ENCODE measurements around the gene TUBB1.

TUBB1 gene

DNA sequence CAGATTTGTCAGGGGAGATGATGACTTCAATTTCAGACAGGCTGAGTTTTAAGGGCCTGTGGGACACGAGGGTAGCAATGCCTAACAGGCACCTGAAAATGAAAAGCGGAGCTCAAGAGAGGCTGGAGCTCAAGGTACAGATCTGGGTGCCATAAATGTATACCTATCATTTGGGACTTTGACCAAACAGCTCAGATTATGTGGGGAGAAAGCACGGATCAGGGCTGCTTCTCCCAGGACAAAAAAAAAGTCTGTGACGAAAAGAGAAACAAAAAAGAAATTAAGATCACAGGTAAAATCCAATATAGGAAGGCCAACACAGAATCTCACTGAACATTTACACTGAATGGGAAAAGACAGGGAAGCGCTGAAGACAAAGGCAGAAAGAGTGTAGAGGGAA lies 21.4 kb downstream of the TUBB1 start:
- H3K4me3 ChIP-seq (ENCODE audit: low read depth, low read length): no peak overlapping the region
- TF ChIP-seq, protein P1, sequence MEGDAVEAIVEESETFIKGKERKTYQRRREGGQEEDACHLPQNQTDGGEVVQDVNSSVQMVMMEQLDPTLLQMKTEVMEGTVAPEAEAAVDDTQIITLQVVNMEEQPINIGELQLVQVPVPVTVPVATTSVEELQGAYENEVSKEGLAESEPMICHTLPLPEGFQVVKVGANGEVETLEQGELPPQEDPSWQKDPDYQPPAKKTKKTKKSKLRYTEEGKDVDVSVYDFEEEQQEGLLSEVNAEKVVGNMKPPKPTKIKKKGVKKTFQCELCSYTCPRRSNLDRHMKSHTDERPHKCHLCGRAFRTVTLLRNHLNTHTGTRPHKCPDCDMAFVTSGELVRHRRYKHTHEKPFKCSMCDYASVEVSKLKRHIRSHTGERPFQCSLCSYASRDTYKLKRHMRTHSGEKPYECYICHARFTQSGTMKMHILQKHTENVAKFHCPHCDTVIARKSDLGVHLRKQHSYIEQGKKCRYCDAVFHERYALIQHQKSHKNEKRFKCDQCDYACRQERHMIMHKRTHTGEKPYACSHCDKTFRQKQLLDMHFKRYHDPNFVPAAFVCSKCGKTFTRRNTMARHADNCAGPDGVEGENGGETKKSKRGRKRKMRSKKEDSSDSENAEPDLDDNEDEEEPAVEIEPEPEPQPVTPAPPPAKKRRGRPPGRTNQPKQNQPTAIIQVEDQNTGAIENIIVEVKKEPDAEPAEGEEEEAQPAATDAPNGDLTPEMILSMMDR (IDR thresholded peaks at IDR 0.05; ENCODE audit: borderline replicate concordance, insufficient read depth, low read depth, low read length): no peak

DNA sequence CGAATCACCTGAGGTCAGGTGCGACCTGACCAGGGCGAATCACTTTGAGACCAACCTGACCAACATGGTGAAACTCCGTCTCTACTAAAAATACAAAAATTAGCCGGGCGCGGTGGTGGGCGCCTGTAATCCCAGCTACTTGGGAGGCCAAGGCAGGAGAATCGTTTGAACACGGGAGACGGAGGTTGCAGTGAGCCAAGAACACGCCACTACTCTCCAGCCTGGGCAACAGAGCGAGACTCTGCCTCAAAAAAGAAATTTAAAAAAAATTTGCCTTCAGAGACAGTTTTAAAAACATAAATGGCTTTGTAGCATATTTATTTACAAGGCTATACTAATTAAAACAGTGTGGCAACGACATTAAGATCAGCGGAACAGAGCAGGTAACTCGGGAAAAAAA lies 22.3 kb downstream of the TUBB1 start:
- peak overlapping the region; percentile 90 for H3K4me3 ChIP-seq (ENCODE audit: low read depth, low read length)

DNA sequence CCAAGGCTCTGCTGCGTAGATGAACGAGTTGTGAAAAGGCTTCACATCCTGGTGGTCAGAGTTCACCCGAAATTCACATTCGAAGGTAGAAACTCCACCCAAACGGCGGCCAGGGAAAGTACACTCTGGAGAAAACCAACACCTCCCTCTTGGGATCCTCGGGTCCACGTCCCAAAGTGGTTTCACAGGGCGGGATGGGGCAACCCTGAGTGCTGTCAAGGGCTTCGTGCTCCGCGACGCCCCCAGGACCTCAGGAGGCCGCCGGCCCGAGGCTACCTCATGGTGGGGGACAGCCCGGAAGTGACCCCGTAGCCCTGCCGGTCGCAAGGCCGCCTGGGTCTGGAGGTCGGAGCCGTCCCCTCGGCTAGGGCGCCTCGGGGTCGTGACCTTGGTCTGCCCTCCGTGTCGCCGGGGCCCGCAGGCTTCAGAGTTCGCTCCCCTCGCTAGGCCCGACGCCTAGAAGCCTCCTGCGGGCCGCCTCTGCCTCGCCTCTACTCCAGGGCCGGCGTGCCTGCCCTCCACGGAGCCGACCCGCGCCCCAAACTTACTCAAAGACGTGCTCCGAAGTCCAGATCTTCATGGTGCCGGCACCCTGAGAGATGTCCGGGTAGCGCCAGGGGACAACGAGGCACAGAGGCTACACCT lies 23.0 kb downstream of the TUBB1 start, which contains the start of gene PRELID3B:
Gene PRELID3B (minus strand): TSS at position 636 of the 645 bp plus-strand sequence. CDS start 56 bp downstream, at position 580.
- TF ChIP-seq, protein P1 (IDR thresholded peaks at IDR 0.05; ENCODE audit: borderline replicate concordance, insufficient read depth, low read depth, low read length): no peak
- peak within 1 kb of the TSS; percentile 90 for H3K4me3 ChIP-seq (ENCODE audit: low read depth, low read length)

DNA sequence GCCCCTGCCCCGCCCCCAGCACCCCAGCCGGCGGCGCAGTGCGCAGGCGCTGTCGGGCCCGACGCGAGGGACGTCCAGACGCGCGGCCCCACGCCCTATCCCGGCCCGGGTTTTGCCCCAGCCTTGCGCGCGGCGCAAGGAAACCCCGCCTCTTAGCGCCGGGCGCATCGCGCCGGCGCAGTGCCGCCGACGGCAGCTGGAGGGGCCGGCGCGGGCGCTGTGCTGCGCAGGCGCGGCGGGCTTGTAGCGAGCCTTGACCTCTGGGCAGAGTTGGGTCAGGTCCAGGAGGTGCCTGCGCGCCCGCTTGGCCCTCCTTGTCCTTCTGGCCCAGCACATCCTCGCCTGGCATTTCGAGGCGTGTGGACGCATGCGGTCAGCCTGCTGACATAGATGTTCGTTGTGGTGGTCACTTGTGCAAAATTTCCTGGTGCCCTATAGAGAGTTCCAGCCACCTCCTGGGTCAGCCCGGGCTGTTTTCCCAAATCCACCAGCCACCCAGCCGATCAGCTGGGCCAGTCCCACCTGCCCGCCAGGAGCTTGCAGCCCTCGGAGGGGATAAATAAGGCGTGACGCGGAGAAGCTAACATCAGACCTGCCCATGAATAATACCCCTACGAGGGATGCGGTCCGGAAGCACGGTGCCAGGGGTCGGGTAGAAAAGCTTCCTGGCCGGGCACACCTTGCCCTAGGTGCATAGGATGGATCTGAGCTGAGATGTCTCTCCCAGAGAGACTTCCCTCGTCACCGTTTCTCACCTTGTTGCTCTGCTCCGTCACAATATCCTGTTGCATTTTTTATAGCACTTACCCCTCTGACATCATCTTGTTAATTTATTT lies 23.8 kb downstream of the TUBB1 start:
- TF ChIP-seq, protein P1 (IDR thresholded peaks at IDR 0.05; ENCODE audit: borderline replicate concordance, insufficient read depth, low read depth, low read length): no peak

DNA sequence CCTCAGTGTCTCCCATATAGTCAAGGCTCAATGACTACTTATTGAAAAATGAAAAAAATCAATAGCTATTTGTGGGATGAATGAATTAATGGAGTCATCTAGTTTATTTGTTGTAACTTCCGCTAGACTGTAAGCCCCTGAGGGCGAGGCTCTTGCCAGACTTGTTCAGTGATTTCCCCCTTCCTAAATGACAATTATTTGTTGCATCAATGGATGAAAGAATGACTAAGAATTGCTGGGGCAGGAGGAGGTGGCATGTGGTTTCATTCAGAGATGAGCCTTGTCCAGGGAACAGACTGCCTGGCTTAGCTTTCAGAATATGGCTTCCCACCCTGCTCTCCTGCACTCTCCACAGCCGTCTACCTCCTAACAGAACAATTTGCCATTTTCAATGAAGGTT lies 24.5 kb downstream of the TUBB1 start:
- H3K4me3 ChIP-seq (ENCODE audit: low read depth, low read length): no peak overlapping the region
- TF ChIP-seq, protein P1 (IDR thresholded peaks at IDR 0.05; ENCODE audit: borderline replicate concordance, insufficient read depth, low read depth, low read length): no peak

More for the DNA sequence above, 23.8 kb downstream of the TUBB1 start:
- H3K4me3 ChIP-seq (ENCODE audit: low read depth, low read length): peak overlapping the region; percentile 90

DNA sequence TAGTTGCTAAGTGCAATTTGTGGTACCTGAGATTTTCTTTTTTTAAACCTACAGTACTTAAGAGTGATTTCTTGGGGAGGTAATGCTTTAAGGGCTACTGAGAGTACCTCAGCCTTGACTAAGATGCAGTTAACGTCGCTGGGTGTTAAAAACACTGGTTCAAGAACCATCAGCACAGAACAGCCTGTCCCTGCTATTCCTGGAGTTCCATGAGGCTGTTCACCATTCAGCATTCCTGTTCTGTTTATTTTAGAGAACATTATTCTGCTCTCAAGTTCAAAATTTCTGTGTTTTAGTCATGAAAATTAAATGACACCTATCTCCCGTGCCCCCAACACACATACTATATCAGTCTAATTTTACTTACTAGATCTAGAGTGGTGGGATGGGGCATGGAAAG lies 25.1 kb downstream of the TUBB1 start:
- TF ChIP-seq, protein P1 (IDR thresholded peaks at IDR 0.05; ENCODE audit: borderline replicate concordance, insufficient read depth, low read depth, low read length): no peak
- H3K4me3 ChIP-seq (ENCODE audit: low read depth, low read length): no peak overlapping the region

DNA sequence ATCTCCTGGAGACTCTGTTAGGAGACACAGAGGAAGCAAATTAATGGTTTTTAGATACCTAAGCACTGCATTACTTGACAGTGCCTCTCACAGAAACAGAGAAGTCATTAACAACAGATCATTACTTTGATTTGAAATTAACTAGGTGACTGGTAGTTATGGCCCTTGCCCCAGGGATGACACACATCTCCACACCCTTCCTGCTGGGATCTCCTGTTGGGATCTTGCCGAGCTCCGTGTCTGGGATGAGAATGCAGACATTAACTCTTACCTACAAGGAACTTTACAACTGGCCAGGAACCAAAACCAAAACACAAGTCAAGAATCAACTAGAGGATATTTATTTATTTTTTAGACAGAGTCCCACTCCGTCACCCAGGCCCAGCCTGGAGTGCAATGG lies 25.6 kb downstream of the TUBB1 start:
- H3K4me3 ChIP-seq (ENCODE audit: low read depth, low read length): no peak overlapping the region
- TF ChIP-seq, protein P1 (IDR thresholded peaks at IDR 0.05; ENCODE audit: borderline replicate concordance, insufficient read depth, low read depth, low read length): no peak

All from GM12875 (cell line).